ENCODE data around the gene SLC35F2. TPM values are rescaled to one million over a fixed set of nuclear protein-coding genes. Genes with fewer than 3 reads are reported as not detected.

SLC35F2 gene
- polyA plus RNA-seq, 4 donors = 13.5 to 15.6 (median 14.7) TPM

- no peak for DNase-seq (ENCODE audit: low read depth in 4 of 4, low spot score in 2 of 4)
These were observed 115.4 kb downstream of the SLC35F2 start for GRCh38 chr11:107743191-107743590.

- DNase-seq (ENCODE audit: low read depth in 4 of 4, low spot score in 2 of 4) = no peak
These were observed 117.4 kb downstream of the SLC35F2 start for GRCh38 chr11:107741044-107741823.

Other genes with a start within 250 kb of the SLC35F2 start
- under 1 TPM in 3 of 4 donors, not detected in 1; 0.29 to 0.43 (median 0.42) TPM for gene SLN, start 146.7 kb downstream of the SLC35F2 start, polyA plus RNA-seq (ENCODE audit: insufficient read length in 4 of 4)
- 1 to 10 TPM in 1 of 4 donors, under 1 TPM in 3; 0.48 to 1.1 (median 0.54) TPM for gene RAB39A, start 69.7 kb upstream of the SLC35F2 start, polyA plus RNA-seq (ENCODE audit: insufficient read length in 4 of 4)
- gene CUL5, start 150.1 kb upstream of the SLC35F2 start, polyA plus RNA-seq (ENCODE audit: insufficient read length in 4 of 4) = 10 to 100 TPM; 41.1 to 47.8 (median 44.1) TPM

All from left renal cortex interstitium (tissue), 4 donors.